NCI-H1436 (cell line): ENCODE data around the gene PRR15.

Experiments
- DNase-seq: peaks from one replicate; lab custom pipeline; 2025; lab: John Stamatoyannopoulos, UW

PRR15 gene

GRCh38 chr7:29609162-29610037, 45.8 kb downstream of the PRR15 start:
- DNase-seq, result no peak

DNA sequence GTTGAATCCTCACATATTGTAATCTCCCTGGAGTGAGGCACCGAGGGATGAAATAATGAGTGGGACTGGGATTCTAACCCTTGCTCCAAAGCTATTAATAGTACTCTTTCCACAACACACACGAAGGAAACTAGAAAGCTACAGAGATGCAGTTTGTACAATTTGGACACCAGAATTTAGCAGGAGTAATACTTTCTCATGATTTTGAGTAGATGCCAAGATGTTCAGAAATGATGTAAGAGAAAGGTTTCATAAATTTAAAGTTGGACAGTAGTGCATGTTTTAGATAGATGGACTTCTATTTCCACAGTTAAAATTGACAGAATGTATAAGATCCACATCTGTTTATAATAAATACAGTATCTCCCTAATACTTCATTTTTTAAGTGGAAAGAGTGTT, 46.5 kb downstream of the PRR15 start:
- DNase-seq, result no peak

- DNase-seq, result no peak
Observed at GRCh38 chr7:29611941-29612544, 48.4 kb downstream of the PRR15 start.

GRCh38 chr7:29612596-29612995, 49.0 kb downstream of the PRR15 start:
- DNase-seq, result no peak

DNA sequence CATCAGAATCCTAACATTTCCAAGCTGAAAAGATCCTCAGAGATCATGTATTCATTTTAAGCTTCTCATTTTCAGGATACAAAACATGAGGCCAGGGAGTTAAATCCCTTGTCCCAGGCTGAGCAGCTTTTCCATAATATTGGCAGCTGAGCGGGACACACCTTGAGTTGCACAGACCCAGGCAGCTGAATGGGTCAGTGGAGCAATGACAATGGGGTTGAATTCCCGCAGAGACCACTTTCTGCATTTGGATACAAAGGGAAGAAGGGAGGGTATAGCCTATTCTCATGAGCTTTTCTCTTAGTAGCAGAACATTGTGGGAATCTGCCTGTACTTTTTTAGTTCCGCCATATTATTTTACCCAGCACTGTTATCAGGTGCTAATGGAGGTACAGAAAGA, 49.5 kb downstream of the PRR15 start:
- DNase-seq, result no peak

GRCh38 chr7:29614229-29614628, 50.6 kb downstream of the PRR15 start:
- DNase-seq, result no peak
